OCI-LY7 (cell line): ENCODE results near the gene FNBP1. TPM values are rescaled to one million over a fixed set of nuclear protein-coding genes. Genes with fewer than 3 reads are reported as not detected.

Source experiments
- BruUV-seq: library from RNA; stranded (reverse); fragments of 400-500 nt; replicated peaks from 2 replicates; lab custom pipeline; 2021; lab: Mats Ljungman, UMichigan
- CTCF ChIA-PET: fragments of 300-600 bp; sonication (Branson Sonifier 250); formaldehyde crosslinking; loops from one replicate; lab custom pipeline; 2022; ENCODE audit warnings: antibody characterized with exemption; ENCODE audit not compliant: unreplicated experiment; lab: Charles Lee
- POLR2A ChIA-PET: fragments of 300-600 bp; sonication (Branson Sonifier 250); formaldehyde crosslinking; loops from one replicate; lab custom pipeline; 2022; ENCODE audit warnings: antibody characterized with exemption; lab: Charles Lee
- DNase-seq: peaks from one replicate; pipeline ENCODE4 v3.0.0-alpha.2; 2015; ENCODE audit warnings: low spot score
- H2AFZ ChIP-seq: fragments of 200-600 bp; sonication (generic), shearing (Covaris generic); 2 replicates; pipeline ENCODE4 v1.6.1; 2014; ENCODE audit warnings: mild to moderate bottlenecking, antibody characterized with exemption, low read length, moderate library complexity
- H3K27ac ChIP-seq: fragments of 200-600 bp; sonication (generic); 2 replicates; pipeline ENCODE4 v1.5.1; 2014; ENCODE audit warnings: mixed run types, low read depth, mild to moderate bottlenecking, moderate library complexity, low read length, inconsistent platforms; ENCODE audit not compliant: poor library complexity, severe bottlenecking
- H3K36me3 ChIP-seq: fragments of 200-600 bp; sonication (generic); 2 replicates; pipeline ENCODE4 v1.6.1; 2014; ENCODE audit warnings: mild to moderate bottlenecking, antibody characterized with exemption, low read length, moderate library complexity, mixed read lengths; ENCODE audit not compliant: insufficient read depth
- H3K4me1 ChIP-seq: fragments of 200-600 bp; sonication (generic); 2 replicates; pipeline ENCODE4 v1.5.1; 2014; ENCODE audit warnings: mild to moderate bottlenecking, low read length; ENCODE audit not compliant: insufficient read depth, poor library complexity, severe bottlenecking
- H3K4me2 ChIP-seq: fragments of 200-600 bp; sonication (generic); 2 replicates; pipeline ENCODE4 v1.6.1; 2014; ENCODE audit warnings: mild to moderate bottlenecking, low read length
- H3K4me3 ChIP-seq: fragments of 200-600 bp; sonication (generic); 2 replicates; pipeline ENCODE4 v1.5.1; 2014; ENCODE audit warnings: mild to moderate bottlenecking, low read depth, low read length; ENCODE audit not compliant: poor library complexity, severe bottlenecking
- H3K79me2 ChIP-seq: fragments of 200-600 bp; sonication (generic); 2 replicates; pipeline ENCODE4 v1.6.1; 2016; ENCODE audit warnings: low read depth, mild to moderate bottlenecking, low read length, moderate library complexity, mixed read lengths; ENCODE audit not compliant: insufficient read depth
- H3K9me2 ChIP-seq: fragments of 200-600 bp; sonication (generic); 2 replicates; pipeline ENCODE4 v1.6.1; 2016; ENCODE audit warnings: mild to moderate bottlenecking, low read length, mixed read lengths; ENCODE audit not compliant: insufficient read depth
- H3K9me3 ChIP-seq: fragments of 200-600 bp; sonication (generic); 2 replicates; pipeline ENCODE4 v1.6.1; 2014; ENCODE audit warnings: mild to moderate bottlenecking, mixed run types, low read length, mixed read lengths
- H4K20me1 ChIP-seq: fragments of 200-600 bp; sonication (generic); 2 replicates; pipeline ENCODE4 v1.6.1; 2014; ENCODE audit warnings: mild to moderate bottlenecking, antibody characterized with exemption, low read length, moderate library complexity, mixed read lengths; ENCODE audit not compliant: insufficient read depth
- CTCF ChIP-seq: fragments of 200-600 bp; sonication (generic); conservative IDR thresholded peaks from 2 replicates; pipeline ENCODE4 v1.5.1; 2014; ENCODE audit warnings: mild to moderate bottlenecking, antibody characterized with exemption, low read length, moderate library complexity, mixed read lengths
- EZH2phosphoT487 ChIP-seq: fragments of 200-600 bp; sonication (generic); IDR thresholded peaks from 2 replicates; pipeline ENCODE4 v1.6.1; 2018; ENCODE audit warnings: low read depth, borderline replicate concordance, mild to moderate bottlenecking, mixed run types, antibody characterized with exemption, low read length, moderate library complexity, mixed read lengths
- intact Hi-C: fragments of 100-400 bp; cut with micrococcal nuclease; formaldehyde crosslinking; loops from one replicate; pipeline ENCODE4 v1.10.0; 2022; ENCODE audit not compliant: unreplicated experiment
- total RNA-seq, 2 experiments: library from RNA; depleted of rRNA in 1 of 2; stranded (reverse); fragments of >200 nt in 1 of 2; shearing (Covaris generic) in 1 of 2; gene quantifications; 2 replicates each; pipeline ENCODE4 v1.2.3, GENCODE V29; 2014 to 2022

The FNBP1 gene
- total RNA-seq, 2 experiments from 2014 or later, result 93.3 to 164 TPM

DNA sequence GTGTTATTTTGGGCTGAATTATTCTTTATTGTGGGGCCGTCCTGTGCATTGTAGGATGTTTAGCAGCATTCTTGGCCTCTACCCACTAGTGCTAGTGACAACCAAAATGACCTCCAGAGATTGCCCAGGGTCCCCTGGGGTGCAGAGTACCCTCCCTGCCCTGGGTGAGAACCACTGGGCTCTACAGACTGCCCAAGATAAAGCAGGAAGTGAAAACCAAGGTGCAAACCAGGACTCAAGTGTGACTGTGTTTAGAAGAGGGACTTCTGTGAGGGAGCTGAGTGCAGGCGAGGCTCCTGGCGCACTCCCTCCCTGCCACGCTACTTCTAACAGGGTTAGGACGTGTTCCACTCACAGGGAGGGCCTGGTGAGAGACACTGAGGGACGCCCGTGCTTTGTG lies 166.2 kb downstream of the FNBP1 start:
- no peak for DNase-seq
- POLR2A ChIA-PET, result no interaction called here
- intact Hi-C loops, result no loop called here

GRCh38 chr9:129875687-129876395 lies 167.1 kb downstream of the FNBP1 start:
- Histone ChIP-seq H3K36me3 (peaks cover 20% of the 10 kb centered on the region; the same call in 1 of the 2 replicates), H3K79me2 (no peaks in the 10 kb centered on the region), H3K9me2 (no peaks in the 10 kb centered on the region), H3K4me3 (no peak overlapping the region), H3K27ac (no peak overlapping the region), H4K20me1 (no peaks in the 10 kb centered on the region), H2AFZ (no peak overlapping the region), H3K9me3 (no peaks in the 10 kb centered on the region), H3K4me2 (no peak overlapping the region), H3K4me1 (no peaks in the 10 kb centered on the region)
- no peak for TF ChIP-seq CTCF
- TF ChIP-seq EZH2phosphoT487, result no peak
- DNase-seq, result no peak
- ChIA-PET POLR2A (no interaction called here), CTCF (no interaction called here)
- intact Hi-C loops, result no loop called here
- no TSS peak for BruUV-seq

More for the DNA sequence above, 166.2 kb downstream of the FNBP1 start:
- H3K79me2 ChIP-seq, result no peaks in the 10 kb centered on the region
- no peaks in the 10 kb centered on the region for H3K4me1 ChIP-seq
- no TSS peak for BruUV-seq
- CTCF ChIA-PET, result no interaction called here
- H3K36me3 ChIP-seq, result peaks cover 20% of the 10 kb centered on the region; the same call in 1 of the 2 replicates
- TF ChIP-seq EZH2phosphoT487 (no peak), CTCF (no peak)
- no peak overlapping the region for H2AFZ ChIP-seq
- H3K27ac ChIP-seq, result no peak overlapping the region
- H4K20me1 ChIP-seq, result no peaks in the 10 kb centered on the region
- no peak overlapping the region for H3K4me2 ChIP-seq
- no peak overlapping the region for H3K4me3 ChIP-seq
- no peaks in the 10 kb centered on the region for H3K9me3 ChIP-seq
- H3K9me2 ChIP-seq, result no peaks in the 10 kb centered on the region

DNA sequence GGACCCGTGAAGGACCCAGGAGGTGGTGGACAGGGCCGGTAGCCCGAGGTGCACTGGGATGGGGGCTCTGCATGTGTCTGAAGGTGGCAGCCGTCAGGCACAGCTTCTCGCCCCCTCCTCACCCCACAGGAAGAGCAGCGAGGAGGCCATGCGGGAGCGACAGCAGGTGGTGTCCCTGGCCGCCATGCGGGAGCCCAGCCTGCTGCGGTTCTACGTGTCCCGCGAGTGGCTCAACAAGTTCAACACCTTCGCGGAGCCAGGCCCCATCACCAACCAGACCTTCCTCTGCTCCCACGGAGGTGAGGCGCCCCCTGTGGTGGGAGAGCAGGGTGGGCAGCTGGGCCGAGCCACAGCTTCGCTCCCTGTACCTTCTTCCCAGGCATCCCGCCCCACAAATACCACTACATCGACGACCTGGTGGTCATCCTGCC lies 167.8 kb downstream of the FNBP1 start:
- Histone ChIP-seq H3K9me2 (no peaks in the 10 kb centered on the region), H3K4me3 (no peak overlapping the region), H3K9me3 (no peaks in the 10 kb centered on the region), H3K27ac (no peak overlapping the region), H4K20me1 (no peaks in the 10 kb centered on the region), H2AFZ (no peak overlapping the region), H3K4me2 (no peak overlapping the region), H3K79me2 (no peaks in the 10 kb centered on the region), H3K4me1 (no peaks in the 10 kb centered on the region), H3K36me3 (peaks cover 16% of the 10 kb centered on the region; the same call in 1 of the 2 replicates)
- CTCF ChIA-PET, result no interaction called here
- intact Hi-C loops, result no loop called here
- BruUV-seq, result no TSS peak
- TF ChIP-seq CTCF (peak; percentile 46), EZH2phosphoT487 (no peak)
- POLR2A ChIA-PET, result no interaction called here
- DNase-seq, result no peak
